ENCODE measurements around the gene LTN1. TPM values are rescaled to one million over a fixed set of nuclear protein-coding genes. Genes with fewer than 3 reads are reported as not detected.
A peak's percentile ranks its signal among the peaks of the same experiment; 100 is the strongest.

The LTN1 gene
- total RNA-seq, 1 donor from 2014 or later = 21.1 TPM

DNA sequence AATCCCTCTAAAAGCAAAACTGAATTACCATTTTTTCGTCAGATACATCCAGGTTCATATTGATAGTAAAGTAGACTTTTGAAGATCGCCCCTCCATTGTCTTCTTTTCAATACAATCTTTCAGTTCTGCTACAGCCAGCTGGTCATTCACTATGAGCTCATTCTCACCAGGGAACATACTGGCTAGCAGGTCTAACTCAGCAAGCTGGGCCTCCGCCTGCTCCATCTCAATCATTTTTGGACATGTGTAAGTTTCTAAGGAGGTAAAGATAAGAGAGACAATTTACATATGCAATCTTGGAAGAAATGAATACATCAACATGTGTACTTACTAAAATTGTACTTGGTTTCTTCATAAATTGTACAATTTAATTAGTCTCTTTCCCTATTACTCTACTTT, 15.7 kb upstream of the LTN1 start:
- TF ChIP-seq, protein P1, sequence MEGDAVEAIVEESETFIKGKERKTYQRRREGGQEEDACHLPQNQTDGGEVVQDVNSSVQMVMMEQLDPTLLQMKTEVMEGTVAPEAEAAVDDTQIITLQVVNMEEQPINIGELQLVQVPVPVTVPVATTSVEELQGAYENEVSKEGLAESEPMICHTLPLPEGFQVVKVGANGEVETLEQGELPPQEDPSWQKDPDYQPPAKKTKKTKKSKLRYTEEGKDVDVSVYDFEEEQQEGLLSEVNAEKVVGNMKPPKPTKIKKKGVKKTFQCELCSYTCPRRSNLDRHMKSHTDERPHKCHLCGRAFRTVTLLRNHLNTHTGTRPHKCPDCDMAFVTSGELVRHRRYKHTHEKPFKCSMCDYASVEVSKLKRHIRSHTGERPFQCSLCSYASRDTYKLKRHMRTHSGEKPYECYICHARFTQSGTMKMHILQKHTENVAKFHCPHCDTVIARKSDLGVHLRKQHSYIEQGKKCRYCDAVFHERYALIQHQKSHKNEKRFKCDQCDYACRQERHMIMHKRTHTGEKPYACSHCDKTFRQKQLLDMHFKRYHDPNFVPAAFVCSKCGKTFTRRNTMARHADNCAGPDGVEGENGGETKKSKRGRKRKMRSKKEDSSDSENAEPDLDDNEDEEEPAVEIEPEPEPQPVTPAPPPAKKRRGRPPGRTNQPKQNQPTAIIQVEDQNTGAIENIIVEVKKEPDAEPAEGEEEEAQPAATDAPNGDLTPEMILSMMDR (IDR thresholded peaks at IDR 0.05; ENCODE audit: insufficient read depth, low read length, poor library complexity, severe bottlenecking) = no peak
- no peak for DNase-seq (ENCODE audit: low read depth)
- no peaks in the 10 kb centered on the region for H3K36me3 ChIP-seq (ENCODE audit: control insufficient read depth, insufficient read depth, low read length)
- no peaks in the 10 kb centered on the region for H3K27me3 ChIP-seq (ENCODE audit: control insufficient read depth, insufficient read depth, low read length)
- H3K4me3 ChIP-seq (ENCODE audit: low read depth, low read length) = no peak overlapping the region

DNA sequence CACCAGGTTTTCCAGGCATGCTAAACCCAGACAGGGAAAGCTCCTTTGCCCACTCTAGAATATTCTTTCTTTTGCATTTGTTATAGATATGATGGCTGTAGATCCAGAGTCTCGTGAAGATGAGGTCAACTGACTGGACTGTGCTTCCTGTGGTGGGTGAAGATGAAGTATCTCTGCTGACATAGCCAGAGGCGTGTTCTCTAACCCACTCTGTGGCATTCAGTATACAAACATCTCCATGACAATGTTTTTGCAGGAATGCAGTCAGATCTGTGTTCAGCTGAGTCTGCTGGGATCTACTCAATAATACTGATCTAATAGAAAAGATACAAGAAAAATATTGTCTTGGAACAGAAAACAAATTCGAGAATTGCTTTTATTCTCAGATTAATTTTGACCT, 15.1 kb upstream of the LTN1 start:
- Histone ChIP-seq H3K4me3 (ENCODE audit: low read depth, low read length) (no peak overlapping the region), H3K27me3 (ENCODE audit: control insufficient read depth, insufficient read depth, low read length) (no peaks in the 10 kb centered on the region), H3K36me3 (ENCODE audit: control insufficient read depth, insufficient read depth, low read length) (no peaks in the 10 kb centered on the region)
- no peak for DNase-seq (ENCODE audit: low read depth)
- TF ChIP-seq, protein P1 (IDR thresholded peaks at IDR 0.05; ENCODE audit: insufficient read depth, low read length, poor library complexity, severe bottlenecking) = no peak

DNA sequence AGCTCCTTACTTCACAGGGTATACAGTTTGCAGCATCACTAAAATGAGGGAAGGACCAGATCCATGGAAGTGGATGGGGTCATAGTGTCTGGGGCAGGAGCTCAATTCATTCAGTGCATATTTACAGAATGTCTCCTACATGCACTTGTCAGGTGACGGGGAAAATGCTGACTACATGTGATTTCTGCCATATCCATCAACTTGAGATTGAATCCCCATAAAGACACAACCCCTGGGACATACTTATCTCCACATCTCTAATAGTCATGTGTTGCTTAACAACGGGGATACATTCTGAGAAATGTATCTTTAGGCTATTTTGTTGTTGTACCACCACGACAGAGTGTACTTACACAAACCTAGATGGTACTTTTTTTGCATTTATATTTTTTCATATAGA, 14.5 kb upstream of the LTN1 start:
- no peak overlapping the region for H3K4me3 ChIP-seq (ENCODE audit: low read depth, low read length)
- H3K27me3 ChIP-seq (ENCODE audit: control insufficient read depth, insufficient read depth, low read length) = no peaks in the 10 kb centered on the region
- TF ChIP-seq, protein P1 (IDR thresholded peaks at IDR 0.05; ENCODE audit: insufficient read depth, low read length, poor library complexity, severe bottlenecking) = no peak
- no peak for DNase-seq (ENCODE audit: low read depth)
- H3K36me3 ChIP-seq (ENCODE audit: control insufficient read depth, insufficient read depth, low read length) = no peaks in the 10 kb centered on the region

DNA sequence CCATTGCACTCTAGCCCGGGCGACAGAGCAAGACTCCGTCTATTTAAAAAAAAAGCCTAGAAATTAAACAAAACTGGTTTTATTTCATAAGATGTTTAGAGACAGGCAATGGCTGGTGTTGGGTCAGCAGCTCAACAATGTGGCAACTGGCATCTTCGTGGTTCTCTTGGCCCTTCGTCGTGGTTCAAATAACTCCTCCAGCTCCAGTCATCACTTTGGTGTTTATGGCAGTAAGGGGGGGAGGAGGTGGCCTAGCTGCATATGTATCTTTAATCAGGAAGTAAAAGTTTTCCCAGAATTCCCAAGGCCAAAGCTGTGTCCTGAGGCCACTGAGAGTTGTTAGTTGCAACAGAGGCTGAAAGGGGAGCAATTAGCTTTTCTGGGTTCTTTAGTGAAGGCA, 13.0 kb upstream of the LTN1 start:
- DNase-seq (ENCODE audit: low read depth) = no peak
- Histone ChIP-seq H3K27me3 (ENCODE audit: control insufficient read depth, insufficient read depth, low read length) (no peaks in the 10 kb centered on the region), H3K36me3 (ENCODE audit: control insufficient read depth, insufficient read depth, low read length) (no peaks in the 10 kb centered on the region), H3K4me3 (ENCODE audit: low read depth, low read length) (no peak overlapping the region)
- TF ChIP-seq, protein P1 (IDR thresholded peaks at IDR 0.05; ENCODE audit: insufficient read depth, low read length, poor library complexity, severe bottlenecking) = no peak

DNA sequence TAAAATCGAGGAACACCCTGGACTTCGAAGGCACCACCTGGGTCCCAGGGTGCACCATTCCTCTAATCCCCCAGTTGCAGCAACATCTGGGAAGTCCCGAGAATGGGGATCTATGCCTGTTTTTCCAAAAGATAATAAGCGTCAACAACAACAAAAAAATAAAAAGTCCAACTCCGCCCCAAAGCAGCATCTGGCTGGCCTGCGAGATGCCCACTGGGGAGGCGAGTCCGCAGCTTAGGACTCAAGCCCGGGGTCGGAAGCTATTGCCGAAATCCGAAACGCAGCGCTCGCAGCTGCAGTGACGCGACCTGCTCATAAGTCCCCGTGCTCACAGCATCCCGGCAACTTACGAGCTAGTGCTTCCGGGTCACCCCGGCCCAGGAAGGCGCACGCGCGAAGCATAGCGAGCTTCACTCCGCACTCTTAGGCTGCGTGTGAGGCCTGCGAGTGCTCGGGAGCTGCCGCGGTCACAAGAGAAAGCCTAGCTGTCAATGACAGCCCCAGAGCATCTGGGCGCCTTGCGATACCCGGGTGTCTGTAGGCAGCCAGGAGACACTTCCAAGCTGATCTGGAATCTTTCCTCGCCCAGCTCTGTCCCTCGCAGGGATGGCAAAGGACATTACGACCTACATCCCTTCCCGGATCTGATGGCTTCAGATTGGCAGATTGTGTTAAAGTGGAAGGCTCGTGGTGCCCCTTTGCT, 9.9 kb upstream of the LTN1 start:
- Histone ChIP-seq H3K4me3 (ENCODE audit: low read depth, low read length) (peak overlapping the region; percentile 51), H3K36me3 (ENCODE audit: control insufficient read depth, insufficient read depth, low read length) (no peaks in the 10 kb centered on the region), H3K27me3 (ENCODE audit: control insufficient read depth, insufficient read depth, low read length) (no peaks in the 10 kb centered on the region)
- DNase-seq (ENCODE audit: low read depth) = peak; percentile 82
- TF ChIP-seq, protein P1 (IDR thresholded peaks at IDR 0.05; ENCODE audit: insufficient read depth, low read length, poor library complexity, severe bottlenecking) = no peak

DNA sequence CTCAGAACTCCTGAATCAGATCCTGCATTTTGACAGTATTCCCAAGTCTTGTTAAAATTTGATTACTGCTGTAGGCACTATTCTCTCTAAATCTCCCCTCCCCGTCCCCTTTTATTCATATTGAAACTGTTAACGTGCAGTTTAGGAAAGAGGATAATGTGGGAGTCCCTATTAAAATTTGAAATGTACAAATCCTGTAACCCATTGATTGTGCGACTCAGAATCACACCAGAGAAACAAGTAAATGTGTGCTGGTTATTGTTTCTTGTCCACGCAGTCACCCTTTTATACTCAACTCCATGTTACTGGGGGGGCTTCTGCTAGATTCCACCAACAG, 584 bp upstream of the LTN1 start:
- TF ChIP-seq, protein P1 (IDR thresholded peaks at IDR 0.05; ENCODE audit: insufficient read depth, low read length, poor library complexity, severe bottlenecking) = no peak
- H3K4me3 ChIP-seq (ENCODE audit: low read depth, low read length) = peak overlapping the region; percentile 93
- DNase-seq (ENCODE audit: low read depth) = no peak
- H3K27me3 ChIP-seq (ENCODE audit: control insufficient read depth, insufficient read depth, low read length) = no peaks in the 10 kb centered on the region
- H3K36me3 ChIP-seq (ENCODE audit: control insufficient read depth, insufficient read depth, low read length) = no peaks in the 10 kb centered on the region

Data from kidney epithelial cell (primary cell).